ENCODE data around the gene HARS1.
"Not testable (repeated sequence)": the region's sequence is repeated elsewhere in the genome, so short reads cannot be mapped to it uniquely, and the experiment has no call there.

Gene HARS1

DNA sequence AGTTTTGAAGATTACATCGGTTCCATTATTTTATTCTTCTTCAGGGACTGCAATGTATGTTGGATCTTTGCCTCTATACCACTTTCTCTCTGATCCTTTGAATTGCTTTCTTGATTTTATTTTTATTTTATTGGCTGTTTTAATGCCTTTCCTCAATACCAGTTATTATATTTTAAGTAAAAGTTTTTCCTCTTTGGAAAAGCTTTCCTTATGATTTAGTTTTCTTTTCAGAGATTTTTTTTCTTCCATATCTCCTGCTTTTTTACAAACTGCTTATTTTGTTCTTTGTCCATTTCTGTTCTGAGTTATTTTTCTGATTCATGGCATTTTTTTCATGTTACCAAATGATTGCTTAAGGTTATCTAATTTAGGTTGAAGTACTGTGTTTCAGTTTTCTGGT lies 20.6 kb upstream of the HARS1 start:
- peak overlapping the region; percentile 81 to 90 for H3K4me3 ChIP-seq (ENCODE audit: low read length in 2 of 2)
- no peaks in the 10 kb centered on the region for H3K9me3 ChIP-seq (ENCODE audit: control insufficient read depth in 2 of 2, low read length in 2 of 2)
- H3K27me3 ChIP-seq (ENCODE audit: control insufficient read depth in 2 of 2, insufficient read depth in 2 of 2, low read length in 2 of 2), result no peaks in the 10 kb centered on the region
- H3K27ac ChIP-seq (ENCODE audit: low read depth in 2 of 2, low read length in 2 of 2), result peak overlapping the region; percentile 91 to 94
- peaks cover 0 to 9% of the 10 kb centered on the region in 2 donors for H3K36me3 ChIP-seq (ENCODE audit: control insufficient read depth in 2 of 2, insufficient read depth in 2 of 2, low read length in 2 of 2)
- H3K4me1 ChIP-seq (ENCODE audit: control insufficient read depth in 2 of 2, insufficient read depth in 2 of 2, low read length in 2 of 2), result peaks cover 0 to 2% of the 10 kb centered on the region in 2 donors
- H3K9ac ChIP-seq (ENCODE audit: low read depth in 1 of 2, low read length in 2 of 2), result peak overlapping the region; percentile 79 to 88

DNA sequence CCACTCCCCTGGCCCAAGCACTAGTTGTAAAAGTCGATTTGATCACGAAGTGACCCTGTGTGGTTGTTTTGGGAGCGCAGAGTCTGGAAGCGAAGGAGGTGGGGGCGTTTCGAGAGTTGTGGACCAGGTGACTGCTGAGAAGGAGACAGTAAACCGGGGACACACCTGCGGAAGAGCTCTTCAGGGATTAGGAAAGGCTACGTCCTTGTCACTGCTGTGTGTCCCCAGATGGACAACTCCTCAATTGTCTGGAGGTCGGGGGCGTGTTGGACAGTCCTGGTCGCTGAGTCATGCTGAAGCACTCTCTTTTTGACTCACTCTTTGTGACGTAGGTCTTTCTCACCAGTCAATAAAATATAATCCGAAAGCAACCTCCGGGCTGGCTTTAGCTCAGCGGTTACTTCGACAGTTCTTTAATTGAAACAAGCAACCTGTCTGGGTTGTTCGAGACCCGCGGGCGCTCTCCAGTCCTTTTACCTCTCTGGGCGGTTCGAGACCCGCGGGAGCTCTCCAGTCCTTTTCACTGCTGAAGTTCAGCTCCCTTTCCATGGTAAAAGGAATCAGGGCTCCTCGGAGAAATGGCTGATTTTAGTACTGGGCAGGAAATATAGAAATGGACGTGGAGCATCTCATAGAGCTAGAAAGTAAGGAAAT lies 19.9 kb upstream of the HARS1 start:
- Histone ChIP-seq H3K4me3 (ENCODE audit: low read length in 2 of 2) (peak overlapping the region; percentile 81 to 90), H3K9ac (ENCODE audit: low read depth in 1 of 2, low read length in 2 of 2) (peak overlapping the region; percentile 79 to 88)

DNA sequence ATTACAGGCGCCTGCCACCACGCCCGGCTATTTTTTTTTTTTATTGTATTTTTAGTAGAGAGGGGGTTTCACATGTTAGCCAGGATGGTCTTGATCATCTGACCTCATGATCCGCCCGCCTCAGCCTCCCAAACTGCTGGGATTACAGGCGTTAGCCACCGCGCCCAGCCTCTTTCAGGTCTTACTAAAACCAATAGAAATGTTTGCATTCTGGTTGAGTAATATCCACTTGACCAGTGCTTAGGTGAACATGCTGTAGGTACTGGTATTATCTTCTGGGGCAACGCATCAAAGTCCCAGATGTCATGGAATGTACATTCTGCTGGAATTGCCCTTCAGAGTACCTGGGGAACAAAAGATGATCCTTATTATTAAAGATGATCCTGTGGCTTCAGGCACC lies 17.6 kb upstream of the HARS1 start:
- not testable (repeated sequence) for H3K27me3 ChIP-seq (ENCODE audit: control insufficient read depth in 2 of 2, insufficient read depth in 2 of 2, low read length in 2 of 2); H3K27ac ChIP-seq (ENCODE audit: low read depth in 2 of 2, low read length in 2 of 2); H3K4me3 ChIP-seq (ENCODE audit: low read length in 2 of 2); H3K9ac ChIP-seq (ENCODE audit: low read depth in 1 of 2, low read length in 2 of 2); H3K4me1 ChIP-seq (ENCODE audit: control insufficient read depth in 2 of 2, insufficient read depth in 2 of 2, low read length in 2 of 2); H3K9me3 ChIP-seq (ENCODE audit: control insufficient read depth in 2 of 2, low read length in 2 of 2)
- peaks cover 22 to 32% of the 10 kb centered on the region in 2 donors for H3K36me3 ChIP-seq (ENCODE audit: control insufficient read depth in 2 of 2, insufficient read depth in 2 of 2, low read length in 2 of 2)

More for the DNA sequence above, 19.9 kb upstream of the HARS1 start:
- no peaks in the 10 kb centered on the region for H3K27me3 ChIP-seq (ENCODE audit: control insufficient read depth in 2 of 2, insufficient read depth in 2 of 2, low read length in 2 of 2)
- H3K27ac ChIP-seq (ENCODE audit: low read depth in 2 of 2, low read length in 2 of 2), result peak overlapping the region; percentile 91 to 94
- H3K4me1 ChIP-seq (ENCODE audit: control insufficient read depth in 2 of 2, insufficient read depth in 2 of 2, low read length in 2 of 2), result peaks cover 0 to 2% of the 10 kb centered on the region in 2 donors
- H3K9me3 ChIP-seq (ENCODE audit: control insufficient read depth in 2 of 2, low read length in 2 of 2), result no peaks in the 10 kb centered on the region
- peaks cover 2 to 15% of the 10 kb centered on the region in 2 donors for H3K36me3 ChIP-seq (ENCODE audit: control insufficient read depth in 2 of 2, insufficient read depth in 2 of 2, low read length in 2 of 2)

DNA sequence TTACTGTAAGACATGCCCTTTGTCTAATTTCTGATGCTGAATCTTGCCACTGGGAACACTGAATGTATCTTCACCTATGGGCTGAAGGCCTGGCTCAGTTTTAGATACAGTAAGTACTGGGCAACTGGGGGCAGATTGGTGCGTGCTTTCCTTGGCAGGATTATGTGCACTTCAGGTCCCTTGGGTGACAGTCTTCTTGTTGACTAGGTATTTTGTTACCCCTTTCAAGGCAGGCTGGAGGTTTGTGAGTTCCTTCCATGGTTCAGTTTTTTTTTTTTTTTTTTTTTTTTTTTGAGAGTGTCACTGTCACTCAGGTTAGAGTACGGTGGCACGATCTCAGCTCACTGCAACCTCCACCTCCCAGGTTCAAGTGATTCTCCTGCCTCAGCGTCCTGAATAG lies 16.6 kb upstream of the HARS1 start:
- no peaks in the 10 kb centered on the region for H3K9me3 ChIP-seq (ENCODE audit: control insufficient read depth in 2 of 2, low read length in 2 of 2)
- H3K27me3 ChIP-seq (ENCODE audit: control insufficient read depth in 2 of 2, insufficient read depth in 2 of 2, low read length in 2 of 2), result no peaks in the 10 kb centered on the region
- H3K36me3 ChIP-seq (ENCODE audit: control insufficient read depth in 2 of 2, insufficient read depth in 2 of 2, low read length in 2 of 2), result peaks cover 28 to 40% of the 10 kb centered on the region in 2 donors
- H3K4me1 ChIP-seq (ENCODE audit: control insufficient read depth in 2 of 2, insufficient read depth in 2 of 2, low read length in 2 of 2), result peaks cover 0 to 2% of the 10 kb centered on the region in 2 donors
- H3K4me3 ChIP-seq (ENCODE audit: low read length in 2 of 2), result no peak overlapping the region
- no peak overlapping the region for H3K27ac ChIP-seq (ENCODE audit: low read depth in 2 of 2, low read length in 2 of 2)
- no peak overlapping the region for H3K9ac ChIP-seq (ENCODE audit: low read depth in 1 of 2, low read length in 2 of 2)

DNA sequence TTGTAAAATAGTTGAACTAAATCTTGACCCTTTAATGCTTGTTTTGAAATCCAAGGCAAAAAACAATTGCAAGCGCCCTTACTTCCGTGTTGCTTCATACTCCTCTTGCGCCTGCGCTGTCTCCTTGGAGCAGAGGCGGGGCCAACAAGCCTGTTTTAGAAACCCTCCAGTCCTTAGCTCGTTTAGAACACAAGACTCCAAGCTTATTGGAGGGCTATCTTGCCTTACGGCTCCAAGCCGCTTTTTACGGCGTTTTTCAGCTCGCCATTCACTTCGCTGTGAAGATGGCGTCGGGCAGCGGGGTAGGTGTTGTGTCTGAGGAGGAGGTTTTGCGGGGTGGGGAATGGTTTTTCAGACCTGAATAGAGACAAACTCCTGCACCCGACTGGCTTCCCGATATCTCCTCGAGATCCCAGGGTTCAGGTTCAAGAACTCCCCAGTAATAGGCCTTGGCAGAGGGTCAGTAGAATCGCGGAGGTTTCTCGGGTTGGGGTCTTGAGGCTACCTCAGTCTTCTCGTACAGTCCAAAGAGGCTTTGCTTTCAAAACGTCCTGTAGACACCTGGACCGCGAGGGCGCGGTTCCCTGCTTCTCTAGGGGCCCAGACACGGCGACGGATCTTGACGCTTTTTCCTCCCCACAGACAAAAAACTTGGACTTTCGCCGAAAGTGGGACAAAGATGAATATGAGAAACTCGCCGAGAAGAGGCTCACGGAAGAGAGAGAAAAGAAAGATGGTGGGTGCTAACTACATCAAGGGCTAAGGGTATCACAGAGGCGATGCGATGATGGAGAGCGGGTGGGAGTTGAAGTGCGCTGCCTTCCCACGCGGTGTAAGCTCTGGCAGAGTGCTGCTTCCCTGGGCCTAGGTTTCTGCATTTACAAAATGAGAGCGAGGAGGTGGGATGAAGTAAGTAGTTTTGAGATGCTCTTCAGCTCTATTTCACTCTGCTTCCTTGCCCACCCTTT lies 9.3 kb upstream of the HARS1 start, which contains the start of gene ZMAT2:
TSS of gene ZMAT2 (plus strand) at position 271 of the 968 bp plus-strand sequence. CDS start at position 285, 14 bp downstream.
- Histone ChIP-seq H3K9ac (ENCODE audit: low read depth in 1 of 2, low read length in 2 of 2) (peak within 1 kb of the TSS; percentile 76 to 96), H3K9me3 (ENCODE audit: control insufficient read depth in 2 of 2, low read length in 2 of 2) (no peaks in the 10 kb centered on the region), H3K4me3 (ENCODE audit: low read length in 2 of 2) (peak within 1 kb of the TSS; percentile 96 to 99), H3K36me3 (ENCODE audit: control insufficient read depth in 2 of 2, insufficient read depth in 2 of 2, low read length in 2 of 2) (peaks cover 69 to 75% of the 10 kb centered on the region in 2 donors), H3K4me1 (ENCODE audit: control insufficient read depth in 2 of 2, insufficient read depth in 2 of 2, low read length in 2 of 2) (peaks cover 11 to 13% of the 10 kb centered on the region in 2 donors), H3K27me3 (ENCODE audit: control insufficient read depth in 2 of 2, insufficient read depth in 2 of 2, low read length in 2 of 2) (no peaks in the 10 kb centered on the region), H3K27ac (ENCODE audit: low read depth in 2 of 2, low read length in 2 of 2) (peak within 1 kb of the TSS in 1 of 2 donors; percentile 67)

DNA sequence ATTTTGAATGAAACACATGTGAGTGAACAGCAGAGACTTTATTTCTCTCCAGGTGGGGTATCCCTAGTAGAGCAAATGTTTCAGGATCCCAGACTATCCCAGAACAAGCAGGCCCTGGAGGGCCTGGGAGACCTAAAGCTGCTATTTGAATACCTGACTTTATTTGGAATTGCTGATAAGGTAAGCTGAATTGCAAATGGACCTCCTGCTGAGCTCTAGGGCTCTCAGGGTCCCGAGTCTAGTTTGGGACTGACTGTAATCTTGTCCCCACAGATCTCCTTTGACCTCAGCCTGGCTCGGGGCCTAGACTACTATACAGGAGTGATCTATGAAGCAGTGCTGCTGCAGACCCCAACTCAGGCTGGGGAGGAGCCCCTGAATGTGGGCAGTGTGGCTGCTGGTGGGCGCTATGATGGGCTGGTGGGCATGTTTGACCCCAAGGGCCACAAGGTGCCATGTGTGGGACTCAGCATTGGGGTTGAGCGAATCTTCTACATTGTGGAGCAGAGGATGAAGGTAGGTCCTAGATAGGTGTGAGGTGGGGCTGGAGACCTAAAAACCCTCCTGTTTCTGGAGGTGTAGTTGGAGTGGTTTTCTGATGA lies 5.8 kb upstream of the HARS1 start:
- Histone ChIP-seq H3K4me1 (ENCODE audit: control insufficient read depth in 2 of 2, insufficient read depth in 2 of 2, low read length in 2 of 2) (peaks cover 15 to 18% of the 10 kb centered on the region in 2 donors), H3K27ac (ENCODE audit: low read depth in 2 of 2, low read length in 2 of 2) (no peak overlapping the region), H3K36me3 (ENCODE audit: control insufficient read depth in 2 of 2, insufficient read depth in 2 of 2, low read length in 2 of 2) (peaks cover 61 to 65% of the 10 kb centered on the region in 2 donors)

DNA sequence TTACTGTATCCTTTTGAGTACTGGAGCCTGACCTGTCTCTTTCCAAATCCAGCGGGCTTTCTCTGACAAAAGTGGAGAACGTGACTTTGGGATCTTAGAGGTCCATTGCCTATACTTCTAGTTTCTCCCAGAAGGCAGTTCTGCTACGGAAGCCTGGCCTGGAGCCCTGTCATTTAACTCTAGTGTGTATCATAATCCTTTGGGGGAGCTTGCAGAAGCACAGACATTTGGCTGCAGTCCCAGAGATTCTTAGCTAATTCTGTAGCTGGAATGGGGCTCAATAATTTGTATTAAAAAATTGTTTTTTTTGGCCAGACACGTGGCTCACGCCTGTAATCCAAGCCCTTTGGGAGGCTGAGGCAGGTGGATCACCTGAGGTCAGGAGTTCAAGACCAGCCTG lies 3.1 kb upstream of the HARS1 start:
- peaks cover 10 to 11% of the 10 kb centered on the region in 2 donors for H3K4me1 ChIP-seq (ENCODE audit: control insufficient read depth in 2 of 2, insufficient read depth in 2 of 2, low read length in 2 of 2)

More for the DNA sequence above, 5.8 kb upstream of the HARS1 start:
- Histone ChIP-seq H3K9ac (ENCODE audit: low read depth in 1 of 2, low read length in 2 of 2) (no peak overlapping the region), H3K27me3 (ENCODE audit: control insufficient read depth in 2 of 2, insufficient read depth in 2 of 2, low read length in 2 of 2) (no peaks in the 10 kb centered on the region), H3K4me3 (ENCODE audit: low read length in 2 of 2) (no peak overlapping the region), H3K9me3 (ENCODE audit: control insufficient read depth in 2 of 2, low read length in 2 of 2) (no peaks in the 10 kb centered on the region)

DNA sequence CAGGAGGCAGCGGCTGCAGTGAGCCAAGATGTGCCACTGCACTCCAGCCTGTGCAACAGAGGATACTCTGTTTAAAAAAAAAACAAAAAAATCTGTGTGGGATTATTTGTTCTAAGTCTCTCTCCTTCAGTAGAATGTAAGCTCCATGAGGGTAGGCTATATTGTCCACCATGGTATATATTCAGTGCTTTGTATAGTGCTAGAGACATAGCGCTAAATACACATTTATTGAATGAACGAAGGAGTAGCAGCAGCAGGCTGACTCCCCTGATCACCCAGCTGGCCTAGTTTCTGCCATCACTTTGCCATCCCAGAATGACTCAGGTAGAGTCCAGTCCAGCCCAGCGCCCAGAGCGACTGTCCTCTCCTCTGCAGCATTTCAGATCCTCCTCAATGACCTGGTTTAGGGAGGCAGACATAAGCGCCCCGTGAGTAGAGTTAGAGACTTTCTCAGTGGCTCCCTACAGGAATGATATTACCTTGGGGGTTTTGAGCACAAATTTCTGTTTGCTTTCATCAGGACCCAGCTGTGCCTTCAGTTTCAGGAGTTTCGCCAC lies 716 bp downstream of the HARS1 start:
- Histone ChIP-seq H3K27ac (ENCODE audit: low read depth in 2 of 2, low read length in 2 of 2) (peak overlapping the region in 1 of 2 donors; percentile 87), H3K36me3 (ENCODE audit: control insufficient read depth in 2 of 2, insufficient read depth in 2 of 2, low read length in 2 of 2) (peaks cover 23 to 26% of the 10 kb centered on the region in 2 donors), H3K9me3 (ENCODE audit: control insufficient read depth in 2 of 2, low read length in 2 of 2) (no peaks in the 10 kb centered on the region), H3K9ac (ENCODE audit: low read depth in 1 of 2, low read length in 2 of 2) (peak overlapping the region; percentile 80 to 89), H3K27me3 (ENCODE audit: control insufficient read depth in 2 of 2, insufficient read depth in 2 of 2, low read length in 2 of 2) (no peaks in the 10 kb centered on the region), H3K4me1 (ENCODE audit: control insufficient read depth in 2 of 2, insufficient read depth in 2 of 2, low read length in 2 of 2) (peaks cover 10 to 11% of the 10 kb centered on the region in 2 donors), H3K4me3 (ENCODE audit: low read length in 2 of 2) (peak overlapping the region; percentile 93 to 94)

More for the DNA sequence above, 3.1 kb upstream of the HARS1 start:
- no peaks in the 10 kb centered on the region for H3K9me3 ChIP-seq (ENCODE audit: control insufficient read depth in 2 of 2, low read length in 2 of 2)
- peaks cover 57 to 58% of the 10 kb centered on the region in 2 donors for H3K36me3 ChIP-seq (ENCODE audit: control insufficient read depth in 2 of 2, insufficient read depth in 2 of 2, low read length in 2 of 2)
- no peak overlapping the region for H3K4me3 ChIP-seq (ENCODE audit: low read length in 2 of 2)
- H3K27ac ChIP-seq (ENCODE audit: low read depth in 2 of 2, low read length in 2 of 2), result no peak overlapping the region
- no peak overlapping the region for H3K9ac ChIP-seq (ENCODE audit: low read depth in 1 of 2, low read length in 2 of 2)
- H3K27me3 ChIP-seq (ENCODE audit: control insufficient read depth in 2 of 2, insufficient read depth in 2 of 2, low read length in 2 of 2), result no peaks in the 10 kb centered on the region

DNA sequence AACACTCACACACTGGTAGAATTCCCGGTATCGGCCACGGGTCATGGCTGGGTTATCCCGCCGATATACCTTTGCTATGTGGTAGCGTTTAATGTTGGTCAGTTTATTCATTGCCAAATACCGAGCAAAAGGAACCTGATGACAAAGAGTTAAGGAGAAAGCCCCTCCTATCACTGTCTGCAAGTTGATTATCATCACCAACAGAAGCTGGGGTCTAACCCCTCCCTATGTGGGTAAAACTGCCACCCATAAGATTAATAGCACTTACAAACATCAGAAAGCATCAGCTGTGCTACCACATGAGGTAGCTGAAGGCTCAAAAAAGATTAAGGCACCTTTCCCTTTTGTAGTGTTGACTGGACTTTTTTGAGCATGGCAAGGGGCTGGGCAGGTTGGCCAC lies 12.2 kb downstream of the HARS1 start:
- H3K9me3 ChIP-seq (ENCODE audit: control insufficient read depth in 2 of 2, low read length in 2 of 2), result no peaks in the 10 kb centered on the region
- peaks cover 0 to 4% of the 10 kb centered on the region in 2 donors for H3K4me1 ChIP-seq (ENCODE audit: control insufficient read depth in 2 of 2, insufficient read depth in 2 of 2, low read length in 2 of 2)
- H3K9ac ChIP-seq (ENCODE audit: low read depth in 1 of 2, low read length in 2 of 2), result no peak overlapping the region
- H3K27ac ChIP-seq (ENCODE audit: low read depth in 2 of 2, low read length in 2 of 2), result no peak overlapping the region
- peaks cover 48 to 62% of the 10 kb centered on the region in 2 donors for H3K36me3 ChIP-seq (ENCODE audit: control insufficient read depth in 2 of 2, insufficient read depth in 2 of 2, low read length in 2 of 2)
- H3K4me3 ChIP-seq (ENCODE audit: low read length in 2 of 2), result no peak overlapping the region
- H3K27me3 ChIP-seq (ENCODE audit: control insufficient read depth in 2 of 2, insufficient read depth in 2 of 2, low read length in 2 of 2), result no peaks in the 10 kb centered on the region
